ENCODE data around the gene FBP2. TPM values are rescaled to one million over a fixed set of nuclear protein-coding genes. Genes with fewer than 3 reads are reported as not detected.
"Not testable (repeated sequence)": the region's sequence is repeated elsewhere in the genome, so short reads cannot be mapped to it uniquely, and the experiment has no call there.

Gene FBP2
- total RNA-seq, 1 donor from 2014 or later: not detected

GRCh38 chr9:94554078-94554438 is 39.6 kb downstream of the FBP2 start:
- H3K27ac ChIP-seq: no peak overlapping the region
- DNase-seq (ENCODE audit: extremely low spot score in 2 of 2): no peak
- H3K9me3 ChIP-seq: no peaks in the 10 kb centered on the region
- no peaks in the 10 kb centered on the region for H3K27me3 ChIP-seq
- no peaks in the 10 kb centered on the region for H3K4me1 ChIP-seq
- TF ChIP-seq POLR2A (IDR thresholded peaks at IDR 0.05) (no peak), CTCF (IDR thresholded peaks at IDR 0.05) (no peak), POLR2AphosphoS5 (IDR thresholded peaks at IDR 0.05; ENCODE audit: insufficient read depth in 1 of 2, low read depth in 1 of 2) (no peak)
- H3K4me3 ChIP-seq: no peak overlapping the region
- no peaks in the 10 kb centered on the region for H3K36me3 ChIP-seq
- intact Hi-C loops (cut with DNase I): no loop called here

- H3K4me3 ChIP-seq: no peak overlapping the region
- H3K4me1 ChIP-seq: no peaks in the 10 kb centered on the region
- intact Hi-C loops (cut with DNase I): no loop called here
- H3K27ac ChIP-seq: no peak overlapping the region
- no peak for DNase-seq (ENCODE audit: extremely low spot score in 2 of 2)
- no peaks in the 10 kb centered on the region for H3K27me3 ChIP-seq
- no peak for TF ChIP-seq POLR2A (IDR thresholded peaks at IDR 0.05)
- TF ChIP-seq CTCF (IDR thresholded peaks at IDR 0.05): no peak
- TF ChIP-seq POLR2AphosphoS5 (IDR thresholded peaks at IDR 0.05; ENCODE audit: insufficient read depth in 1 of 2, low read depth in 1 of 2): no peak
- H3K9me3 ChIP-seq: no peaks in the 10 kb centered on the region
- H3K36me3 ChIP-seq: no peaks in the 10 kb centered on the region
These were observed 40.3 kb downstream of the FBP2 start for GRCh38 chr9:94553029-94553938.

DNA sequence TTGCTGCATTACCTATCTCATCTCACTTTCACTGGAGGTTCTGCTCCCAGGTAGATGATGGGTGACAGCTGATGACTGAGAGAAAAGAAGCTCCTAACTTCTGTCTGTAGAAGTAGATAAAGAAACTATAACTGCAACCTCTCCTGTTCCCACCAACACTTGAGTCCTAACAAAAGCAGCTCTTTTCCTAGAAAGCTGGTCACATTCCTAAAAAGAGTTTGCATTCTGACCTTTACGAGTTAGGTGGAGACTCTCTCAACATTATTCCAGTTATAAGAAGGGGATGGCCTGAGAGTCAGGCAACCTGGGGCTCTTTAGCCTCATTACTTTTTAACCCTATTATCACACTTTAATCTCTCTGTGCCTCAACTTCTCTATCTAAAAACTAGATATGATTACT is 47.7 kb downstream of the FBP2 start:
- TF ChIP-seq CTCF (IDR thresholded peaks at IDR 0.05) (no peak), POLR2AphosphoS5 (IDR thresholded peaks at IDR 0.05; ENCODE audit: insufficient read depth in 1 of 2, low read depth in 1 of 2) (no peak), POLR2A (IDR thresholded peaks at IDR 0.05) (no peak)
- no peak overlapping the region for H3K27ac ChIP-seq
- no peak for DNase-seq (ENCODE audit: extremely low spot score in 2 of 2)
- H3K4me1 ChIP-seq: no peaks in the 10 kb centered on the region
- intact Hi-C loops (cut with DNase I): no loop called here
- no peaks in the 10 kb centered on the region for H3K9me3 ChIP-seq
- H3K27me3 ChIP-seq: no peaks in the 10 kb centered on the region
- no peak overlapping the region for H3K4me3 ChIP-seq
- H3K36me3 ChIP-seq: no peaks in the 10 kb centered on the region

GRCh38 chr9:94544335-94544734 is 49.3 kb downstream of the FBP2 start:
- H3K4me1 ChIP-seq; H3K9me3 ChIP-seq; intact Hi-C loops (cut with DNase I); H3K27me3 ChIP-seq; H3K36me3 ChIP-seq; DNase-seq (ENCODE audit: extremely low spot score in 2 of 2); H3K4me3 ChIP-seq; H3K27ac ChIP-seq: not testable (repeated sequence)

GRCh38 chr9:94538908-94539307 is 54.7 kb downstream of the FBP2 start:
- TF ChIP-seq POLR2AphosphoS5 (IDR thresholded peaks at IDR 0.05; ENCODE audit: insufficient read depth in 1 of 2, low read depth in 1 of 2): no peak
- no peak for TF ChIP-seq POLR2A (IDR thresholded peaks at IDR 0.05)
- TF ChIP-seq CTCF (IDR thresholded peaks at IDR 0.05): no peak
- no peak for DNase-seq (ENCODE audit: extremely low spot score in 2 of 2)

More at GRCh38 chr9:94538908-94539307, 54.7 kb downstream of the FBP2 start:
- Histone ChIP-seq H3K9me3 (no peaks in the 10 kb centered on the region), H3K4me1 (no peaks in the 10 kb centered on the region), H3K36me3 (no peaks in the 10 kb centered on the region), H3K27me3 (no peaks in the 10 kb centered on the region), H3K27ac (no peak overlapping the region), H3K4me3 (no peak overlapping the region)
- intact Hi-C loops (cut with DNase I): no loop called here

All from vagina (tissue), 2 donors.